Tibial nerve (tissue), 3 donors: ENCODE data around the gene SLC25A21.

ENCODE experiments used
- POLR2A ChIP-seq, 2 donors: fragments of 450-650 bp; IDR thresholded peaks; one replicate each; pipeline ENCODE4 v1.6.1; 2017; ENCODE audit warnings: antibody characterized with exemption in 2 of 2, mild to moderate bottlenecking in 2 of 2, moderate library complexity in 2 of 2
- TF ChIP-seq, protein P1 (sequence below), 5 experiments: fragments of 200-600 bp in 3 of 5; fragments of 450-650 bp in 2 of 5; sonication (generic) in 3 of 5; IDR thresholded peaks; one replicate each; pipeline ENCODE4 v1.5.1; 2016 to 2019; ENCODE audit warnings: antibody characterized with exemption in 5 of 5, mild to moderate bottlenecking in 3 of 5, moderate library complexity in 2 of 5

DNA sequence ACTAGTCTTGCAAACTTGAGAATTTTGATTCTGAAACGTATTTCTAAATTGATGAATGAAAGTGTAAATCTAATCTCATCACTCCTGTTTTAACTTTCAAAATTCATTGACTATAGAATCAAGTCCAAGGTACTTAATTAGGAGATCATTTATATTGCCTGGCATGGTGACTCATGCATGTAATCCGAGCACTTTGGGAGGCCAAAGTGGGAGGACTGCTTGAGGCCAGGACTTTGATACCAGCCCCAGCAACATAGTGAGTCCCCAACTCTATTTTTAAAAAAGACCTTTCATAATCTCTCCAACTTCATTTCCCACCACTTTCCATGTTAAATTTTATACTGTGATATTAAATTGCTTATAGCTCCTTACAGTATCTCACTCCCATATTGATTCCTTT lies 22.3 kb upstream of the SLC25A21 start:
- TF ChIP-seq, protein P1, sequence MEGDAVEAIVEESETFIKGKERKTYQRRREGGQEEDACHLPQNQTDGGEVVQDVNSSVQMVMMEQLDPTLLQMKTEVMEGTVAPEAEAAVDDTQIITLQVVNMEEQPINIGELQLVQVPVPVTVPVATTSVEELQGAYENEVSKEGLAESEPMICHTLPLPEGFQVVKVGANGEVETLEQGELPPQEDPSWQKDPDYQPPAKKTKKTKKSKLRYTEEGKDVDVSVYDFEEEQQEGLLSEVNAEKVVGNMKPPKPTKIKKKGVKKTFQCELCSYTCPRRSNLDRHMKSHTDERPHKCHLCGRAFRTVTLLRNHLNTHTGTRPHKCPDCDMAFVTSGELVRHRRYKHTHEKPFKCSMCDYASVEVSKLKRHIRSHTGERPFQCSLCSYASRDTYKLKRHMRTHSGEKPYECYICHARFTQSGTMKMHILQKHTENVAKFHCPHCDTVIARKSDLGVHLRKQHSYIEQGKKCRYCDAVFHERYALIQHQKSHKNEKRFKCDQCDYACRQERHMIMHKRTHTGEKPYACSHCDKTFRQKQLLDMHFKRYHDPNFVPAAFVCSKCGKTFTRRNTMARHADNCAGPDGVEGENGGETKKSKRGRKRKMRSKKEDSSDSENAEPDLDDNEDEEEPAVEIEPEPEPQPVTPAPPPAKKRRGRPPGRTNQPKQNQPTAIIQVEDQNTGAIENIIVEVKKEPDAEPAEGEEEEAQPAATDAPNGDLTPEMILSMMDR (IDR thresholded peaks at IDR 0.05), result no peak
- TF ChIP-seq POLR2A (IDR thresholded peaks at IDR 0.05), result no peak
